ENCODE data around the gene RCE1.

RCE1 gene

GRCh38 chr11:66860449-66860831 lies 17.2 kb downstream of the RCE1 start (continued):
- TF ChIP-seq ZFP69B (tag by site-specific recombination; IDR thresholded peaks at IDR 0.05) (no peak), KLF9 (tag by site-specific recombination; IDR thresholded peaks at IDR 0.05; ENCODE audit: low read depth) (no peak), ZSCAN4 (tag by site-specific recombination; IDR thresholded peaks at IDR 0.05) (no peak), ZNF202 (tag by site-specific recombination; IDR thresholded peaks at IDR 0.05; ENCODE audit: borderline replicate concordance) (no peak), REST (tag by site-specific recombination; IDR thresholded peaks at IDR 0.05) (no peak), ZNF560 (tag by site-specific recombination; IDR thresholded peaks at IDR 0.05; ENCODE audit: borderline replicate concordance) (no peak)

- no peak for TF ChIP-seq ZNF768 (tag by site-specific recombination; IDR thresholded peaks at IDR 0.05)
- TF ChIP-seq ZSCAN5A (tag by site-specific recombination; IDR thresholded peaks at IDR 0.05): no peak
- TF ChIP-seq ZNF10 (tag by site-specific recombination; IDR thresholded peaks at IDR 0.05): no peak
- TF ChIP-seq ZNF132 (tag by site-specific recombination; IDR thresholded peaks at IDR 0.05; ENCODE audit: borderline replicate concordance): no peak
- no peak for TF ChIP-seq ZSCAN23 (tag by site-specific recombination; IDR thresholded peaks at IDR 0.05)
- no peak overlapping the region for H3K4me3 ChIP-seq (ENCODE audit: low read depth, low read length)
- H3K9me3 ChIP-seq (ENCODE audit: control insufficient read depth, insufficient read depth, low read depth, low read length): no peaks in the 10 kb centered on the region
- CTCF ChIA-PET: no interaction called here
- no peaks in the 10 kb centered on the region for H3K4me1 ChIP-seq (ENCODE audit: control insufficient read depth, insufficient read depth, low read length)
- H3K36me3 ChIP-seq (ENCODE audit: control insufficient read depth in 2 of 2, insufficient read depth in 1 of 2, low read length in 2 of 2): peaks cover 0 to 19% of the 10 kb centered on the region in 2 experiments; a peak in 1 of 3 replicates
- no peak overlapping the region for H3K27ac ChIP-seq (ENCODE audit: extremely low read depth, low read depth, low read length)
- POLR2A ChIA-PET: no interaction called here
Observed at GRCh38 chr11:66861038-66861773, 18.0 kb downstream of the RCE1 start.

- Histone ChIP-seq H3K9me3 (ENCODE audit: control insufficient read depth, insufficient read depth, low read depth, low read length) (no peaks in the 10 kb centered on the region), H3K4me3 (ENCODE audit: low read depth, low read length) (no peak overlapping the region), H3K27ac (ENCODE audit: extremely low read depth, low read depth, low read length) (no peak overlapping the region), H3K36me3 (ENCODE audit: control insufficient read depth in 2 of 2, insufficient read depth in 1 of 2, low read length in 2 of 2) (peaks cover 0 to 19% of the 10 kb centered on the region in 2 experiments; a peak in 1 of 3 replicates), H3K4me1 (ENCODE audit: control insufficient read depth, insufficient read depth, low read length) (no peaks in the 10 kb centered on the region)
- ChIA-PET CTCF (no interaction called here), POLR2A (no interaction called here)
- TF ChIP-seq GLIS1 (tag by site-specific recombination; IDR thresholded peaks at IDR 0.05): peak; percentile 41; the same call in 1 of the 2 replicates
- 0 out of 2 replicates have a peak, but pooled peaks have one; percentile 17 for TF ChIP-seq ZIC2 (tag by site-specific recombination; IDR thresholded peaks at IDR 0.05)
- TF ChIP-seq ZFP69B (tag by site-specific recombination; IDR thresholded peaks at IDR 0.05): no peak
Observed at GRCh38 chr11:66861774-66862558, 18.7 kb downstream of the RCE1 start.
